HepG2 (cell line): Measurements from ENCODE around the gene HAGH. TPM values are rescaled to one million over a fixed set of nuclear protein-coding genes. Genes with fewer than 3 reads are reported as not detected.

ENCODE experiments used
- AHR ChIP-seq: IDR thresholded peaks from 2 replicates; pipeline ENCODE4 v1.6.1; 2018; ENCODE audit warnings: missing genetic modification reagents, missing compliant biosample characterization
- ATF1 ChIP-seq: IDR thresholded peaks from 2 replicates; pipeline ENCODE4 v1.6.1; 2016; ENCODE audit warnings: mild to moderate bottlenecking, control low read depth
- DBP ChIP-seq: sonication (generic); formaldehyde crosslinking; IDR thresholded peaks from 2 replicates; pipeline ENCODE4 v1.4.0; 2020; ENCODE audit warnings: missing genetic modification reagents; ENCODE audit errors: not compliant biosample characterization
- KIAA2018 ChIP-seq: sonication (generic); formaldehyde crosslinking; IDR thresholded peaks from 2 replicates; pipeline ENCODE4 v1.5.0; 2020; ENCODE audit warnings: mild to moderate bottlenecking, missing genetic modification reagents, borderline replicate concordance
- KMT2A ChIP-seq: sonication (generic); formaldehyde crosslinking; IDR thresholded peaks from 2 replicates; pipeline ENCODE4 v1.4.0; 2020; ENCODE audit warnings: missing genetic modification reagents
- NKX3-1 ChIP-seq: sonication (generic); formaldehyde crosslinking; IDR thresholded peaks from 2 replicates; pipeline ENCODE4 v1.5.0; 2020; ENCODE audit warnings: missing genetic modification reagents
- TBP ChIP-seq: sonication (generic); formaldehyde crosslinking; IDR thresholded peaks from 2 replicates; pipeline ENCODE4 v1.5.0; 2020; ENCODE audit warnings: missing genetic modification reagents
- TEF ChIP-seq: sonication (generic); formaldehyde crosslinking; IDR thresholded peaks from 2 replicates; pipeline ENCODE4 v1.5.0; 2020; ENCODE audit warnings: missing genetic modification reagents
- ZNF670 ChIP-seq: sonication (generic); formaldehyde crosslinking; IDR thresholded peaks from 2 replicates; pipeline ENCODE4 v1.8.0; 2022; ENCODE audit warnings: mild to moderate bottlenecking, missing genetic modification reagents, borderline replicate concordance
- ZNF713 ChIP-seq: sonication (generic); formaldehyde crosslinking; IDR thresholded peaks from 2 replicates; pipeline ENCODE4 v1.4.0; 2020; ENCODE audit warnings: mild to moderate bottlenecking, missing genetic modification reagents
- ZNF850 ChIP-seq: sonication (generic); formaldehyde crosslinking; conservative IDR thresholded peaks from 2 replicates; pipeline ENCODE4 v1.9.0; 2021; ENCODE audit warnings: mild to moderate bottlenecking, missing genetic modification reagents
- polyA plus RNA-seq, 8 experiments: library from polyadenylated mRNA; depleted of rRNA in 3 of 8; stranded (reverse) in 7 of 8; unstranded in 1 of 8; fragments of >200 nt; fragmentation: Illumina TruSeq in 4 of 8; extraction: Trizol in 4 of 8; gene quantifications; 2 replicates each; pipeline versions ENCODE4 v1.2.1 to v1.2.3, GENCODE V29; 2011 to 2016; ENCODE audit warnings: low read depth in 4 of 8, missing spikeins in 1 of 8, mixed read lengths in 1 of 8; ENCODE audit not compliant: insufficient read depth in 1 of 8
- total RNA-seq, 5 experiments: library from RNA; depleted of rRNA; stranded (reverse); fragments of >200 nt; fragmentation: Illumina TruSeq; extraction: Trizol; gene quantifications; 2 replicates each; pipeline ENCODE4 v1.2.3, GENCODE V29; 2016; ENCODE audit warnings: low read depth in 1 of 5
- TF ChIP-seq, protein P1 (sequence below): sonication (generic); formaldehyde crosslinking; IDR thresholded peaks from 2 replicates; pipeline ENCODE4 v1.4.0; 2020; ENCODE audit warnings: missing genetic modification reagents
- TF ChIP-seq, protein P2 (sequence below), 2 experiments: IDR thresholded peaks; 2 replicates each; pipeline ENCODE4 v1.6.1; 2011 to 2012; ENCODE audit warnings: low read length in 2 of 2, borderline replicate concordance in 1 of 2, low read depth in 1 of 2, mild to moderate bottlenecking in 1 of 2, moderate library complexity in 1 of 2

Gene HAGH
- total and polyA plus RNA-seq, 2 of the 13 experiments (the other 11 are each of a cell fraction or from before 2014, with no cell fraction given) = 70.4 to 95.4 TPM

DNA sequence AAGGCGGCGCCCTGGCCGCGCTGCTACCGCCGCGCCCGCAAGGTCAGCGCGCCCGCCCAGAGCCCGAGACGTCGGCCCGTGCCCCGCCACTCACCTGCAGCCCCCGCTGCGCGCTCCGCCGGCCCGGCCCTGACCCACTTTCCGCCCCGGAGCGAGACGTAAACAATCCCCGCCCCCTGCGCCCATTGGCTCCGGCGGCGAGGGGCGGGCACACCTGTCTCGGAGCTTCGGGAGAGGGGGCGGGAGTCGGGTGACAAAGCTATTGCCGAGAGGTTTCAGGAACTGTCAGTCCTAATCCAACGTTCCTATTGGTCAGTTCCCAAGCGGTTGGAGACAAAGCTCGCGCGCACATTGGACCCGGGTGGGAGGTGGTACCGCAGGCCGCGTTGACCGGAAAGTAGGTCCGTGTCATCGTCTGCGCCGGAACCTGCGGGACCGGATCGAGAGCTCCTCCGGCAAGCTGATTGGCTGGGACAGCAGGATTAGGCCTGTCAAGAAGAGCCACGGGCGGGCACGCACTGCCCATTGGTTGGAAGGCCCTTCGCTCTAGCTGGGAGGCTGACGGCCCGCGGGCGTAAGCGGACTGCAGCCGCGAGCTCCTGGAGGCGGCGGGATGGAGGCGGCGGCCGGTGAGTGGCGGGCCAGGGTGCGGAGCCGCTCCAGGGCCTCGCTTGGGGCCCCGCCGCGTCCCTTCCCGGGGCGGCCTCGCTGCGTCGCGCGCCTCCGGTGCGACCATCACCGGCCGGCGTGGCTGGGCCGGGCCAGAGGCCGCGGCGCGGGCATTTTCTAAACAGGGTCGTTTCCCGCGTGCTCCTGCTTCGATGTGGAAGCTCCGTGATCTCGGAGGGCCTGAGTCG is 44.0 kb downstream of the HAGH start, which contains the start of the genes NUBP2 and SPSB3 (continued):
- TF ChIP-seq AHR (CRISPR knock-in tag) = no peak
- TF ChIP-seq, protein P1, sequence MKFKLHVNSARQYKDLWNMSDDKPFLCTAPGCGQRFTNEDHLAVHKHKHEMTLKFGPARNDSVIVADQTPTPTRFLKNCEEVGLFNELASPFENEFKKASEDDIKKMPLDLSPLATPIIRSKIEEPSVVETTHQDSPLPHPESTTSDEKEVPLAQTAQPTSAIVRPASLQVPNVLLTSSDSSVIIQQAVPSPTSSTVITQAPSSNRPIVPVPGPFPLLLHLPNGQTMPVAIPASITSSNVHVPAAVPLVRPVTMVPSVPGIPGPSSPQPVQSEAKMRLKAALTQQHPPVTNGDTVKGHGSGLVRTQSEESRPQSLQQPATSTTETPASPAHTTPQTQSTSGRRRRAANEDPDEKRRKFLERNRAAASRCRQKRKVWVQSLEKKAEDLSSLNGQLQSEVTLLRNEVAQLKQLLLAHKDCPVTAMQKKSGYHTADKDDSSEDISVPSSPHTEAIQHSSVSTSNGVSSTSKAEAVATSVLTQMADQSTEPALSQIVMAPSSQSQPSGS (CRISPR knock-in tag) = peak; percentile 66; the same call in 1 of the 2 replicates
- no peak for TF ChIP-seq DBP (CRISPR knock-in tag)
- TF ChIP-seq, protein P2, sequence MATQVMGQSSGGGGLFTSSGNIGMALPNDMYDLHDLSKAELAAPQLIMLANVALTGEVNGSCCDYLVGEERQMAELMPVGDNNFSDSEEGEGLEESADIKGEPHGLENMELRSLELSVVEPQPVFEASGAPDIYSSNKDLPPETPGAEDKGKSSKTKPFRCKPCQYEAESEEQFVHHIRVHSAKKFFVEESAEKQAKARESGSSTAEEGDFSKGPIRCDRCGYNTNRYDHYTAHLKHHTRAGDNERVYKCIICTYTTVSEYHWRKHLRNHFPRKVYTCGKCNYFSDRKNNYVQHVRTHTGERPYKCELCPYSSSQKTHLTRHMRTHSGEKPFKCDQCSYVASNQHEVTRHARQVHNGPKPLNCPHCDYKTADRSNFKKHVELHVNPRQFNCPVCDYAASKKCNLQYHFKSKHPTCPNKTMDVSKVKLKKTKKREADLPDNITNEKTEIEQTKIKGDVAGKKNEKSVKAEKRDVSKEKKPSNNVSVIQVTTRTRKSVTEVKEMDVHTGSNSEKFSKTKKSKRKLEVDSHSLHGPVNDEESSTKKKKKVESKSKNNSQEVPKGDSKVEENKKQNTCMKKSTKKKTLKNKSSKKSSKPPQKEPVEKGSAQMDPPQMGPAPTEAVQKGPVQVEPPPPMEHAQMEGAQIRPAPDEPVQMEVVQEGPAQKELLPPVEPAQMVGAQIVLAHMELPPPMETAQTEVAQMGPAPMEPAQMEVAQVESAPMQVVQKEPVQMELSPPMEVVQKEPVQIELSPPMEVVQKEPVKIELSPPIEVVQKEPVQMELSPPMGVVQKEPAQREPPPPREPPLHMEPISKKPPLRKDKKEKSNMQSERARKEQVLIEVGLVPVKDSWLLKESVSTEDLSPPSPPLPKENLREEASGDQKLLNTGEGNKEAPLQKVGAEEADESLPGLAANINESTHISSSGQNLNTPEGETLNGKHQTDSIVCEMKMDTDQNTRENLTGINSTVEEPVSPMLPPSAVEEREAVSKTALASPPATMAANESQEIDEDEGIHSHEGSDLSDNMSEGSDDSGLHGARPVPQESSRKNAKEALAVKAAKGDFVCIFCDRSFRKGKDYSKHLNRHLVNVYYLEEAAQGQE (IDR thresholded peaks at IDR 0.05; ENCODE audit: borderline replicate concordance in 1 of 2, low read depth in 1 of 2, low read length in 2 of 2) = no peak
- no peak for TF ChIP-seq KIAA2018 (CRISPR knock-in tag)
- peak; percentile 98 for TF ChIP-seq ATF1 (CRISPR knock-in tag)
- 0 out of 2 replicates have a peak, but pooled peaks have one; percentile 49 for TF ChIP-seq ZNF713
- peak; percentile 82; the same call in 1 of the 2 replicates for TF ChIP-seq KMT2A
- TF ChIP-seq TBP (CRISPR knock-in tag) = no peak
- TF ChIP-seq ZNF670 = no peak
- no peak for TF ChIP-seq TEF
- TF ChIP-seq NKX3-1 (CRISPR knock-in tag) = no peak
- TF ChIP-seq ZNF850 (CRISPR knock-in tag) = no peak
